Omental fat pad (tissue), 4 donors: Measurements from ENCODE around the gene PLCG2. TPM values are rescaled to one million over a fixed set of nuclear protein-coding genes. Genes with fewer than 3 reads are reported as not detected.

ENCODE experiments used
- ATAC-seq: fragments of 150-250 bp; one replicate; pipeline ENCODE4 v1.9.1; 2016; ENCODE audit warnings: mild to moderate bottlenecking, moderate library complexity; ENCODE audit not compliant: low FRiP score
- DNase-seq: peaks from one replicate; pipeline ENCODE4 v3.0.0-alpha.2; 2019; ENCODE audit warnings: low spot score
- CTCF ChIP-seq, 3 donors: fragments of 450-650 bp; IDR thresholded peaks; one replicate each; pipeline ENCODE4 v1.5.1; 2016 to 2017; ENCODE audit warnings: antibody characterized with exemption in 3 of 3, mild to moderate bottlenecking in 3 of 3, moderate library complexity in 2 of 3
- total RNA-seq, 4 donors: library from RNA; depleted of rRNA; stranded (reverse); fragments of >200 nt; gene quantifications; one replicate each; pipeline ENCODE4 v1.1.0, GENCODE V29; 2016

The PLCG2 gene
- total RNA-seq, 4 donors from 2014 or later, result 8.3 to 59.6 (median 19.9) TPM

GRCh38 chr16:81843683-81844082 is 64.6 kb downstream of the PLCG2 start:
- ATAC-seq (no peak), DNase-seq (no peak)
- TF ChIP-seq CTCF (IDR thresholded peaks at IDR 0.05), result no peak

- no peak for TF ChIP-seq CTCF (IDR thresholded peaks at IDR 0.05)
- ATAC-seq, result no peak
- no peak for DNase-seq
Observed at GRCh38 chr16:81846105-81846504, 67.0 kb downstream of the PLCG2 start.

- TF ChIP-seq CTCF (IDR thresholded peaks at IDR 0.05), result no peak
- ATAC-seq, result no peak
- DNase-seq, result no peak
Observed at GRCh38 chr16:81848306-81848853, 69.3 kb downstream of the PLCG2 start.

GRCh38 chr16:81850197-81850944 is 71.3 kb downstream of the PLCG2 start:
- ATAC-seq (no peak), DNase-seq (no peak)
- no peak for TF ChIP-seq CTCF (IDR thresholded peaks at IDR 0.05)

GRCh38 chr16:81852347-81852746 is 73.3 kb downstream of the PLCG2 start:
- DNase-seq (no peak), ATAC-seq (no peak)
- no peak for TF ChIP-seq CTCF (IDR thresholded peaks at IDR 0.05)

GRCh38 chr16:81855552-81856153 is 76.6 kb downstream of the PLCG2 start:
- no peak for DNase-seq
- ATAC-seq, result no peak
- no peak for TF ChIP-seq CTCF (IDR thresholded peaks at IDR 0.05)
